CD4-positive, alpha-beta memory T cell (primary cell): ENCODE measurements around the gene CREBL2. TPM values are rescaled to one million over a fixed set of nuclear protein-coding genes. Genes with fewer than 3 reads are reported as not detected.
A peak's percentile ranks its signal among the peaks of the same experiment; 100 is the strongest.

ENCODE experiments used
- CTCF ChIA-PET: fragments of 350-600 bp; sonication (Branson Sonifier 250); formaldehyde crosslinking; loops from one replicate; lab custom pipeline; 2021; ENCODE audit warnings: inconsistent platforms; ENCODE audit not compliant: partially characterized antibody; lab: Charles Lee
- POLR2A ChIA-PET: fragments of 350-600 bp; sonication (Branson Sonifier 250); formaldehyde crosslinking; loops from one replicate; lab custom pipeline; 2021; ENCODE audit not compliant: partially characterized antibody; lab: Charles Lee
- DNase-seq, 5 donors: peaks; one replicate each; pipeline versions ENCODE4 v3.0.0 to v3.0.0-alpha.2; 2020 to 2022; ENCODE audit warnings: mixed read lengths in 1 of 5
- H3K27ac ChIP-seq: one replicate; pipeline ENCODE4 v1.7.0; 2013; ENCODE audit warnings: low read depth, low read length
- H3K27me3 ChIP-seq: 2 replicates; pipeline ENCODE4 v1.7.0; 2013; ENCODE audit warnings: mild to moderate bottlenecking, low read length, moderate library complexity; ENCODE audit not compliant: insufficient read depth
- H3K36me3 ChIP-seq: 2 replicates; pipeline ENCODE4 v1.7.0; 2013; ENCODE audit warnings: mild to moderate bottlenecking, low read length, moderate library complexity; ENCODE audit not compliant: insufficient read depth
- H3K4me1 ChIP-seq: 2 replicates; pipeline ENCODE4 v1.7.0; 2013; ENCODE audit warnings: mild to moderate bottlenecking, low read length, moderate library complexity; ENCODE audit not compliant: insufficient read depth
- H3K4me3 ChIP-seq, 2 donors: one replicate each; pipeline ENCODE4 v1.7.0; 2013; ENCODE audit warnings: low read length in 2 of 2, mild to moderate bottlenecking in 1 of 2
- H3K9me3 ChIP-seq, 2 donors: one replicate each; pipeline ENCODE4 v1.7.0; 2013; ENCODE audit warnings: low read length in 2 of 2, control low read depth in 1 of 2; ENCODE audit not compliant: control insufficient read depth in 1 of 2
- H3K27ac Mint-ChIP-seq, 7 donors: one replicate each; pipeline ENCODE4 v1.8.0; 2020 to 2021; ENCODE audit warnings: mixed read lengths in 7 of 7, mild to moderate bottlenecking in 6 of 7, inconsistent platforms in 3 of 7, moderate library complexity in 3 of 7
- H3K27me3 Mint-ChIP-seq, 2 donors: one replicate each; pipeline ENCODE4 v1.8.0; 2020 to 2021; ENCODE audit warnings: mixed read lengths in 2 of 2
- H3K36me3 Mint-ChIP-seq, 2 donors: one replicate each; pipeline ENCODE4 v1.8.0; 2020 to 2021; ENCODE audit warnings: mixed read lengths in 2 of 2, inconsistent platforms in 1 of 2, mild to moderate bottlenecking in 1 of 2
- H3K4me1 Mint-ChIP-seq, 4 donors: one replicate each; pipeline ENCODE4 v1.8.0; 2020 to 2021; ENCODE audit warnings: mixed read lengths in 4 of 4, mild to moderate bottlenecking in 1 of 4
- H3K4me3 Mint-ChIP-seq, 8 donors: one replicate each; pipeline ENCODE4 v1.8.0; 2020 to 2021; ENCODE audit warnings: mixed read lengths in 8 of 8, mild to moderate bottlenecking in 7 of 8, moderate library complexity in 6 of 8, inconsistent platforms in 3 of 8
- H3K9me3 Mint-ChIP-seq, 8 donors: one replicate each; pipeline ENCODE4 v1.8.0; 2020 to 2021; ENCODE audit warnings: mixed read lengths in 8 of 8, mild to moderate bottlenecking in 5 of 8, inconsistent platforms in 3 of 8, moderate library complexity in 1 of 8
- intact Hi-C: fragments of 100-400 bp; cut with micrococcal nuclease; formaldehyde crosslinking; loops from one replicate; pipeline ENCODE4 v1.15.1; 2023
- polyA plus RNA-seq, 2 donors: library from polyadenylated mRNA; unstranded; fragments of 300-500 nt; fragmentation: Illumina TruSeq; gene quantifications; one replicate each; pipeline ENCODE4 v1.2.3, GENCODE V29; 2021
- total RNA-seq, 2 experiments: library from RNA; stranded (reverse); gene quantifications; one replicate each; pipeline ENCODE4 v1.2.3, GENCODE V29; 2021

The CREBL2 gene
- total and polyA plus RNA-seq, 4 experiments from 2014 or later = 51.0 to 107 (median 61.8) TPM

DNA sequence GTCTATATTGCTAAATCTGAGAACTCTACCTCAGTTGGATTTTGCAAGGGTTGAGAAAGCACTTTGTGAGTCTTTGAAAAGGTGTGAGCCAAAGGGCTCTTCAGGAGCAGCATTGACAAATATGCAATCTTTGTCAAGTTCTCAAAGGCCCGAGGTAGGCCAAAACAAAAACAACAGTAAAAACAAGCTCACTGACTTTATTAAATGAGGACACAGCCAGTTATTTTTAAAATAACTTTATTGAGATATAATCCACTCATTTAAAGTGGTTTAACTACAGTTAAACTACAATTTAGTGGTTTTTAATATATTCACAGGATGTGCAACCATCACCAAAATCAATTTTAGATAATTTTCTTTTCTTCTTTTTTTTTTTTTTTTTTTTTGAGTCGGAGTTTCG, 2.0 kb upstream of the CREBL2 start:
- Histone ChIP-seq H3K4me3 (no peak overlapping the region), H3K9me3 (no peaks in the 10 kb centered on the region), H3K27me3 (no peaks in the 10 kb centered on the region), H3K36me3 (no peaks in the 10 kb centered on the region), H3K4me1 (peaks cover 48% of the 10 kb centered on the region), H3K27ac (no peak overlapping the region)
- H3K27ac Mint-ChIP-seq = peak overlapping the region in 1 of 7 donors; percentile 54
- H3K4me1 Mint-ChIP-seq = peaks cover 28 to 58% (median 44%) of the 10 kb centered on the region in 4 donors
- no peak for DNase-seq
- CTCF ChIA-PET = interaction anchor here (0.7 to 2.4 kb wide), 5 partner anchors 22 to 1780 kb away, joined by 3 to 10 read pairs (median 4); no protein-coding TSS in a partner anchor
- H3K27me3 Mint-ChIP-seq = no peaks in the 10 kb centered on the region
- H3K36me3 Mint-ChIP-seq = peaks cover 8 to 21% of the 10 kb centered on the region in 2 donors
- POLR2A ChIA-PET = interaction anchor here (1.5 to 1.8 kb wide), 2 partner anchors 104 to 106 kb away, joined by 4 to 5 read pairs; no protein-coding TSS in a partner anchor
- peak overlapping the region in 2 of 8 donors; percentile 25 to 44 for H3K4me3 Mint-ChIP-seq
- no peaks in the 10 kb centered on the region for H3K9me3 Mint-ChIP-seq
- intact Hi-C loops = loop anchor here (2.0 kb wide), 2 partner anchors 127 to 233 kb away; no protein-coding TSS in a partner anchor

DNA sequence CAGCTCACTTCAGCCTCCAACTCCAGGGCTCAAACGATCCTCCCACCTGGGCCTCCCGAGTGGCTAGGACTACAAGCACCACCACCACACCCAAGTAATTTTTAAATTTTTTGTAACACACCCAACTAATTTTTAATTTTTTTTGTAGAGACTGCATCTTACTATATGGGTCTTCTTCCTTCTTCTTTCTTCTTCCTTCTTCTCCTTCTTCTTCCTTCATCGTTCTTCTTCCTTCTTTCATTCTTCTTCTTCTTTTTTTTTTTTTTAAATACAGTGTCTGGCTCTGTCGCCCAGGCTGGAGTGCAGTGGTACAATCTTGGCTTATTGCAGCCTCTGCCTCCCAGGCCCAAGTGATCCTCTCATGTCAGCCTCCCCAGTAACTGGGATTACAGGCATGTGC, 965 bp upstream of the CREBL2 start:
- no peaks in the 10 kb centered on the region for H3K27me3 Mint-ChIP-seq
- POLR2A ChIA-PET = interaction anchor here (0.9 to 7.0 kb wide), 11 partner anchors 12 to 253 kb away, joined by 3 to 63 read pairs (median 11); partner anchors contain the start of genes BORCS5, CDKN1B and DUSP16
- no peaks in the 10 kb centered on the region for H3K9me3 ChIP-seq
- peaks cover 8 to 21% of the 10 kb centered on the region in 2 donors for H3K36me3 Mint-ChIP-seq
- CTCF ChIA-PET = interaction anchor here (0.9 to 2.0 kb wide), 5 partner anchors 10 to 125 kb away, joined by 3 to 8 read pairs (median 4); partner anchors contain the start of gene DUSP16
- H3K4me1 Mint-ChIP-seq = peaks cover 29 to 65% (median 47%) of the 10 kb centered on the region in 4 donors
- peak overlapping the region; percentile 93 to 99 (median 99) for H3K27ac Mint-ChIP-seq
- H3K36me3 ChIP-seq = no peaks in the 10 kb centered on the region
- no peaks in the 10 kb centered on the region for H3K27me3 ChIP-seq
- intact Hi-C loops = loop anchor here (1.0 to 2.0 kb wide), 5 partner anchors 46 to 253 kb away; partner anchors contain the start of genes BORCS5 and DUSP16
- no peak for DNase-seq
- H3K4me3 Mint-ChIP-seq = peak overlapping the region; percentile 92 to 99 (median 95)
- H3K9me3 Mint-ChIP-seq = no peaks in the 10 kb centered on the region
- peaks cover 58% of the 10 kb centered on the region for H3K4me1 ChIP-seq
- H3K4me3 ChIP-seq = no peak overlapping the region
- H3K27ac ChIP-seq = peak overlapping the region; percentile 77

- H3K27ac Mint-ChIP-seq = peak overlapping the region; percentile 93 to 99 (median 99)
- no peaks in the 10 kb centered on the region for H3K27me3 Mint-ChIP-seq
- POLR2A ChIA-PET = interaction anchor here (0.6 to 7.0 kb wide), 22 partner anchors 10 to 255 kb away, joined by 3 to 63 read pairs (median 7); partner anchors contain the start of genes BORCS5, CDKN1B, DUSP16 and GPR19
Observed at GRCh38 chr12:12612358-12612757, 682 bp downstream of the CREBL2 start.

DNA sequence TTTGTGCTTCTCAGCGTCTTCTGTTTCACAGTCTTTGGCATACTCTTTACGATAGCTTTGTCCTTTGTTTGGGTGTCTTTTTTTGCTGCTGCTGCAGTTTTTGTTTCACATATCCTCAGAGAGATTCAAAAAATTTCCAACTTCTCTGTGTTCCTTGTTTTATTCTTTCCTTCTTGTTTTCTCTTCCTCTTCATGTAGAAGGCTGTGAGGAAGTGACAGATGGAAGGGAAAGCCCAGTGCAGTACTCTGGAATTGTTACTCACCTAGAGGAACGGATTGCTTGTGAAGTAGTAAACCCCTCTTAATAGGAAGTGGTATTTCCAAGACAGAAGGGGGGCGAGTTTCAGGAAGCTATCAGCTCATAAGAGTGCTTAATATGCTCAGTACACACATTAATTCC, 1.7 kb downstream of the CREBL2 start:
- peak in 3 of 5 donors; percentile 12 to 28 (median 19) for DNase-seq
- Histone ChIP-seq H3K27ac (peak overlapping the region; percentile 15), H3K9me3 (no peaks in the 10 kb centered on the region), H3K4me1 (peaks cover 64% of the 10 kb centered on the region), H3K4me3 (peak overlapping the region; percentile 18 to 92), H3K27me3 (no peaks in the 10 kb centered on the region), H3K36me3 (no peaks in the 10 kb centered on the region)
- peaks cover 13 to 29% of the 10 kb centered on the region in 2 donors for H3K36me3 Mint-ChIP-seq
- intact Hi-C loops = loop anchor here (1.0 to 2.0 kb wide), 3 partner anchors 32 to 101 kb away; partner anchors contain the start of gene GPR19
- H3K27ac Mint-ChIP-seq = peak overlapping the region; percentile 93 to 99 (median 99)
- no peaks in the 10 kb centered on the region for H3K9me3 Mint-ChIP-seq
- ChIA-PET POLR2A (interaction anchor here (0.9 to 7.0 kb wide), 10 partner anchors 9 to 256 kb away, joined by 4 to 63 read pairs (median 15); partner anchors contain the start of genes BORCS5, CDKN1B and GPR19), CTCF (interaction anchor here (1.4 to 1.6 kb wide), 2 partner anchors 13 to 124 kb away, joined by 3 read pairs; no protein-coding TSS in a partner anchor)
- peaks cover 34 to 81% (median 53%) of the 10 kb centered on the region in 4 donors for H3K4me1 Mint-ChIP-seq
- H3K27me3 Mint-ChIP-seq = no peaks in the 10 kb centered on the region
- H3K4me3 Mint-ChIP-seq = peak overlapping the region; percentile 92 to 99 (median 95)

More at GRCh38 chr12:12612358-12612757, 682 bp downstream of the CREBL2 start:
- CTCF ChIA-PET = interaction anchor here (0.6 to 2.0 kb wide), 11 partner anchors 9 to 201 kb away, joined by 3 to 8 read pairs (median 3); partner anchors contain the start of genes DDX47 and DUSP16
- H3K4me1 ChIP-seq = peaks cover 66% of the 10 kb centered on the region
- Mint-ChIP-seq H3K36me3 (peaks cover 13 to 28% of the 10 kb centered on the region in 2 donors), H3K9me3 (no peaks in the 10 kb centered on the region), H3K4me1 (peaks cover 34 to 73% (median 54%) of the 10 kb centered on the region in 4 donors), H3K4me3 (peak overlapping the region; percentile 92 to 99 (median 95))
- no peaks in the 10 kb centered on the region for H3K36me3 ChIP-seq
- H3K27me3 ChIP-seq = no peaks in the 10 kb centered on the region
- intact Hi-C loops = loop anchor here (1.0 to 2.0 kb wide), 4 partner anchors 10 to 125 kb away; partner anchors contain the start of gene GPR19
- peak overlapping the region; percentile 92 to 97 for H3K4me3 ChIP-seq
- DNase-seq = peak in 4 of 5 donors; percentile 38 to 53 (median 44)
- peak overlapping the region; percentile 77 for H3K27ac ChIP-seq
- no peaks in the 10 kb centered on the region for H3K9me3 ChIP-seq

GRCh38 chr12:12614342-12614741, 2.7 kb downstream of the CREBL2 start:
- POLR2A ChIA-PET = interaction anchor here (0.8 to 7.0 kb wide), 4 partner anchors 8 to 108 kb away, joined by 3 to 63 read pairs (median 26); partner anchors contain the start of gene CDKN1B
- Histone ChIP-seq H3K27me3 (no peaks in the 10 kb centered on the region), H3K4me1 (peaks cover 71% of the 10 kb centered on the region), H3K9me3 (no peaks in the 10 kb centered on the region), H3K4me3 (no peak overlapping the region), H3K36me3 (no peaks in the 10 kb centered on the region), H3K27ac (no peak overlapping the region)
- DNase-seq = no peak
- H3K9me3 Mint-ChIP-seq = no peaks in the 10 kb centered on the region
- CTCF ChIA-PET = interaction anchor here (1.1 to 1.6 kb wide), 3 partner anchors 12 to 122 kb away, joined by 3 to 5 read pairs (median 3); no protein-coding TSS in a partner anchor
- peak overlapping the region; percentile 36 to 98 (median 78) for H3K4me3 Mint-ChIP-seq
- intact Hi-C loops = no loop called here
- H3K27me3 Mint-ChIP-seq = no peaks in the 10 kb centered on the region
- H3K36me3 Mint-ChIP-seq = peaks cover 13 to 29% of the 10 kb centered on the region in 2 donors
- peaks cover 31 to 84% (median 47%) of the 10 kb centered on the region in 4 donors for H3K4me1 Mint-ChIP-seq
- peak overlapping the region in 6 of 7 donors; percentile 32 to 98 (median 66) for H3K27ac Mint-ChIP-seq

DNA sequence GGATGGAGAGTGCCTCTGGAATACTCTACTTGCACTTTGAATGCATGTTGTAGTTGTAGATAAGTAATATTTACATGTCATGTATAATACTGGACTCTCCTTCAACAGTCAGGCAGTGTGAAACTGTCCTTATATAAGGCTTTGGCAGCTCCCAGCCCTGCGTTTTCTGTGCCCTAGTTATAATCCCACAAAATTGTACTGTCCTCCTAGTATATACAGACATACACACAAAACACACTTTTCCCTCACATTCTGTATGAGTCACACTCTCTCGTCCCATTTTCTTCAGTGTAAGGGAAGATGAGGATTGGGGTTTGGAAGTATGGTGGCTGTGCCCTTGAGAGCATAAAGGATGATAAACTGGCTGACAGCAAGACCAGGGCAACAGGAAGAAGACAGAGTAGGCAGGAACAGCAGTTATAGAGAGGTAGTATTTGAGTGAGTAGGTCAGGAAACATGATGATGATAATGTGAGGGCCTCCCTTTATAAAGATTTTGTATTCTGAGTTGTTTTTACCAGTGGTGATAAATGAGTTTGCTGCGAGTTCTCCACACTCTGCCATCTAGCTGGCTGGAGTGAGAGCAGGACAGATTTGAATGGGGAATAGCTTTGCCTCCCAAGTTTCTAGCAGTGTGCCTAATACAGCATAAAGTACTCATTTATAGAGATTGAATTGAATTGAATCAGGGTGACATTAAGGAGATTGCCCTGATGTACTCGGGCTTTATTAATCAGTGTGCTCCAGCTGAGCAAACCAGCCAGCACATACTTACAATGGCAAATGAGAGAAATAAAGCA, 5.0 kb downstream of the CREBL2 start:
- peaks cover 83% of the 10 kb centered on the region for H3K4me1 ChIP-seq
- Mint-ChIP-seq H3K4me1 (peaks cover 42 to 92% (median 61%) of the 10 kb centered on the region in 4 donors), H3K9me3 (no peaks in the 10 kb centered on the region), H3K27me3 (no peaks in the 10 kb centered on the region), H3K4me3 (peak overlapping the region; percentile 16 to 77 (median 64)), H3K27ac (peak overlapping the region; percentile 82 to 98 (median 89)), H3K36me3 (peaks cover 25 to 29% of the 10 kb centered on the region in 2 donors)
- peak in 3 of 5 donors; percentile 14 to 27 (median 23) for DNase-seq
- ChIA-PET POLR2A (interaction anchor here (1.0 to 7.0 kb wide), 6 partner anchors 10 to 259 kb away, joined by 4 to 49 read pairs (median 5); partner anchors contain the start of gene CDKN1B), CTCF (interaction anchor here (1.1 to 2.5 kb wide), 4 partner anchors 21 to 239 kb away, joined by 3 to 6 read pairs (median 3); no protein-coding TSS in a partner anchor)
- intact Hi-C loops = no loop called here
- H3K27me3 ChIP-seq = no peaks in the 10 kb centered on the region
- H3K27ac ChIP-seq = peak overlapping the region; percentile 18
- no peaks in the 10 kb centered on the region for H3K9me3 ChIP-seq
- H3K4me3 ChIP-seq = no peak overlapping the region
- H3K36me3 ChIP-seq = no peaks in the 10 kb centered on the region
